OCI-LY7 (cell line): ENCODE data around the gene SUCLA2. TPM values are rescaled to one million over a fixed set of nuclear protein-coding genes. Genes with fewer than 3 reads are reported as not detected.

Source experiments
- BruUV-seq: library from RNA; stranded (reverse); fragments of 400-500 nt; replicated peaks from 2 replicates; lab custom pipeline; 2021; lab: Mats Ljungman, UMichigan
- CTCF ChIA-PET: fragments of 300-600 bp; sonication (Branson Sonifier 250); formaldehyde crosslinking; loops from one replicate; lab custom pipeline; 2022; ENCODE audit warnings: antibody characterized with exemption; ENCODE audit not compliant: unreplicated experiment; lab: Charles Lee
- POLR2A ChIA-PET: fragments of 300-600 bp; sonication (Branson Sonifier 250); formaldehyde crosslinking; loops from one replicate; lab custom pipeline; 2022; ENCODE audit warnings: antibody characterized with exemption; lab: Charles Lee
- DNase-seq: peaks from one replicate; pipeline ENCODE4 v3.0.0-alpha.2; 2015; ENCODE audit warnings: low spot score
- H2AFZ ChIP-seq: fragments of 200-600 bp; sonication (generic), shearing (Covaris generic); 2 replicates; pipeline ENCODE4 v1.6.1; 2014; ENCODE audit warnings: mild to moderate bottlenecking, antibody characterized with exemption, low read length, moderate library complexity
- H3K27ac ChIP-seq: fragments of 200-600 bp; sonication (generic); 2 replicates; pipeline ENCODE4 v1.5.1; 2014; ENCODE audit warnings: mixed run types, low read depth, mild to moderate bottlenecking, moderate library complexity, low read length, inconsistent platforms; ENCODE audit not compliant: poor library complexity, severe bottlenecking
- H3K36me3 ChIP-seq: fragments of 200-600 bp; sonication (generic); 2 replicates; pipeline ENCODE4 v1.6.1; 2014; ENCODE audit warnings: mild to moderate bottlenecking, antibody characterized with exemption, low read length, moderate library complexity, mixed read lengths; ENCODE audit not compliant: insufficient read depth
- H3K4me1 ChIP-seq: fragments of 200-600 bp; sonication (generic); 2 replicates; pipeline ENCODE4 v1.5.1; 2014; ENCODE audit warnings: mild to moderate bottlenecking, low read length; ENCODE audit not compliant: insufficient read depth, poor library complexity, severe bottlenecking
- H3K4me2 ChIP-seq: fragments of 200-600 bp; sonication (generic); 2 replicates; pipeline ENCODE4 v1.6.1; 2014; ENCODE audit warnings: mild to moderate bottlenecking, low read length
- H3K4me3 ChIP-seq: fragments of 200-600 bp; sonication (generic); 2 replicates; pipeline ENCODE4 v1.5.1; 2014; ENCODE audit warnings: mild to moderate bottlenecking, low read depth, low read length; ENCODE audit not compliant: poor library complexity, severe bottlenecking
- H3K79me2 ChIP-seq: fragments of 200-600 bp; sonication (generic); 2 replicates; pipeline ENCODE4 v1.6.1; 2016; ENCODE audit warnings: low read depth, mild to moderate bottlenecking, low read length, moderate library complexity, mixed read lengths; ENCODE audit not compliant: insufficient read depth
- H3K9me2 ChIP-seq: fragments of 200-600 bp; sonication (generic); 2 replicates; pipeline ENCODE4 v1.6.1; 2016; ENCODE audit warnings: mild to moderate bottlenecking, low read length, mixed read lengths; ENCODE audit not compliant: insufficient read depth
- H3K9me3 ChIP-seq: fragments of 200-600 bp; sonication (generic); 2 replicates; pipeline ENCODE4 v1.6.1; 2014; ENCODE audit warnings: mild to moderate bottlenecking, mixed run types, low read length, mixed read lengths
- H4K20me1 ChIP-seq: fragments of 200-600 bp; sonication (generic); 2 replicates; pipeline ENCODE4 v1.6.1; 2014; ENCODE audit warnings: mild to moderate bottlenecking, antibody characterized with exemption, low read length, moderate library complexity, mixed read lengths; ENCODE audit not compliant: insufficient read depth
- CTCF ChIP-seq: fragments of 200-600 bp; sonication (generic); conservative IDR thresholded peaks from 2 replicates; pipeline ENCODE4 v1.5.1; 2014; ENCODE audit warnings: mild to moderate bottlenecking, antibody characterized with exemption, low read length, moderate library complexity, mixed read lengths
- EZH2phosphoT487 ChIP-seq: fragments of 200-600 bp; sonication (generic); IDR thresholded peaks from 2 replicates; pipeline ENCODE4 v1.6.1; 2018; ENCODE audit warnings: low read depth, borderline replicate concordance, mild to moderate bottlenecking, mixed run types, antibody characterized with exemption, low read length, moderate library complexity, mixed read lengths
- intact Hi-C: fragments of 100-400 bp; cut with micrococcal nuclease; formaldehyde crosslinking; loops from one replicate; pipeline ENCODE4 v1.10.0; 2022; ENCODE audit not compliant: unreplicated experiment
- total RNA-seq, 2 experiments: library from RNA; depleted of rRNA in 1 of 2; stranded (reverse); fragments of >200 nt in 1 of 2; shearing (Covaris generic) in 1 of 2; gene quantifications; 2 replicates each; pipeline ENCODE4 v1.2.3, GENCODE V29; 2014 to 2022

The SUCLA2 gene
- total RNA-seq, 2 experiments from 2014 or later: 22.9 to 46.7 TPM

- POLR2A ChIA-PET: interaction anchor here (0.6 kb wide), 2 partner anchors 62 to 76 kb away, joined by 3 read pairs; no protein-coding TSS in a partner anchor
- CTCF ChIA-PET: no interaction called here
- no peak for TF ChIP-seq CTCF
- TF ChIP-seq EZH2phosphoT487: no peak
- Histone ChIP-seq H3K4me1 (no peaks in the 10 kb centered on the region), H3K79me2 (no peaks in the 10 kb centered on the region), H4K20me1 (no peaks in the 10 kb centered on the region), H3K27ac (no peak overlapping the region), H3K36me3 (no peaks in the 10 kb centered on the region), H3K4me2 (no peak overlapping the region), H3K9me3 (no peaks in the 10 kb centered on the region), H3K9me2 (no peaks in the 10 kb centered on the region), H2AFZ (no peak overlapping the region), H3K4me3 (no peak overlapping the region)
- intact Hi-C loops: no loop called here
- BruUV-seq: no TSS peak
- DNase-seq: peak; percentile 7
Measured at GRCh38 chr13:47917022-47917574, 84.0 kb downstream of the SUCLA2 start.

GRCh38 chr13:47908197-47908902 lies 92.7 kb downstream of the SUCLA2 start:
- no peak overlapping the region for H2AFZ ChIP-seq
- no peaks in the 10 kb centered on the region for H3K9me2 ChIP-seq
- intact Hi-C loops: no loop called here
- no peaks in the 10 kb centered on the region for H3K9me3 ChIP-seq
- no peaks in the 10 kb centered on the region for H3K4me1 ChIP-seq
- no TSS peak for BruUV-seq
- no peaks in the 10 kb centered on the region for H4K20me1 ChIP-seq
- H3K27ac ChIP-seq: no peak overlapping the region
- no peak for DNase-seq
- ChIA-PET POLR2A (interaction anchor here (0.6 to 1.6 kb wide), 2 partner anchors 10 to 132 kb away, joined by 3 to 4 read pairs; no protein-coding TSS in a partner anchor), CTCF (no interaction called here)
- H3K36me3 ChIP-seq: no peaks in the 10 kb centered on the region
- no peak overlapping the region for H3K4me3 ChIP-seq
- H3K4me2 ChIP-seq: no peak overlapping the region
- no peak for TF ChIP-seq CTCF
- TF ChIP-seq EZH2phosphoT487: no peak
- H3K79me2 ChIP-seq: no peaks in the 10 kb centered on the region

GRCh38 chr13:47904891-47905290 lies 96.2 kb downstream of the SUCLA2 start:
- Histone ChIP-seq H3K27ac (no peak overlapping the region), H3K36me3 (no peaks in the 10 kb centered on the region), H3K4me2 (no peak overlapping the region), H4K20me1 (no peaks in the 10 kb centered on the region), H3K79me2 (no peaks in the 10 kb centered on the region), H3K4me1 (no peaks in the 10 kb centered on the region), H3K9me3 (no peaks in the 10 kb centered on the region), H3K4me3 (no peak overlapping the region), H3K9me2 (no peaks in the 10 kb centered on the region), H2AFZ (no peak overlapping the region)
- ChIA-PET POLR2A (no interaction called here), CTCF (no interaction called here)
- TF ChIP-seq CTCF: no peak
- TF ChIP-seq EZH2phosphoT487: no peak
- intact Hi-C loops: no loop called here
- no TSS peak for BruUV-seq
- DNase-seq: no peak
